HCT116 (cell line): ENCODE results near the gene VAV2. TPM values are rescaled to one million over a fixed set of nuclear protein-coding genes. Genes with fewer than 3 reads are reported as not detected.

Experiments used
- ATAC-seq: fragments of 200-7000 bp; cut with Tn5 transposase; 2 replicates; pipeline ENCODE4 v1.9.1; 2020; ENCODE audit warnings: mild to moderate bottlenecking, moderate library complexity
- BruUV-seq: library from RNA; stranded (reverse); fragments of 400-500 nt; replicated peaks from 2 replicates; lab custom pipeline; 2021; lab: Mats Ljungman, UMichigan
- CTCF ChIA-PET: fragments of 300-600 bp; sonication (Branson Sonifier 250); formaldehyde crosslinking; loops from one replicate; lab custom pipeline; 2021; ENCODE audit warnings: antibody characterized with exemption; lab: Charles Lee
- POLR2A ChIA-PET: fragments of 300-600, 350-600 bp; sonication (Branson Sonifier 250); formaldehyde crosslinking; loops from one replicate; lab custom pipeline; 2021; ENCODE audit warnings: antibody characterized with exemption; lab: Charles Lee
- RAD21 ChIA-PET, 2 experiments: fragments of 300-600 bp; sonication (Branson Sonifier 250); formaldehyde crosslinking; loops; one replicate each; lab custom pipeline; 2023; ENCODE audit warnings: low total read pairs in 2 of 2; ENCODE audit not compliant: uncharacterized antibody in 2 of 2, unreplicated experiment in 2 of 2, low non-redundant PET in 1 of 2; lab: Charles Lee
- DNase-seq: peaks from one replicate; pipeline ENCODE4 v3.0.0-alpha.2; 2010; ENCODE audit warnings: low read depth, low spot score
- H2AFZ ChIP-seq: fragments of 200-600 bp; shearing (Covaris generic), sonication (generic); 2 replicates; pipeline ENCODE4 v1.6.1; 2017; ENCODE audit warnings: low read depth, mixed run types, mixed read lengths, antibody characterized with exemption, low read length; ENCODE audit not compliant: poor library complexity, severe bottlenecking
- H3K27ac ChIP-seq: 2 replicates; pipeline ENCODE4 v1.5.1; 2012; ENCODE audit warnings: low read depth, low read length
- H3K27me3 ChIP-seq: fragments of 200-600 bp; sonication (generic); 2 replicates; pipeline ENCODE4 v1.6.1; 2016; ENCODE audit warnings: mixed run types, low read length, mixed read lengths; ENCODE audit not compliant: insufficient read depth
- H3K36me3 ChIP-seq, 2 experiments: fragments of 200-500 bp in 1 of 2; fragments of 200-600 bp in 1 of 2; sonication (Bioruptor generic) in 1 of 2; sonication (generic) in 1 of 2; 2 replicates each; pipeline versions ENCODE4 v1.5.1 to v1.6.1; 2014 to 2016; ENCODE audit warnings: low read length in 2 of 2, inconsistent platforms in 1 of 2, mixed read lengths in 1 of 2, mixed run types in 1 of 2; ENCODE audit not compliant: insufficient read depth in 2 of 2, control insufficient read depth in 1 of 2
- H3K4me1 ChIP-seq, 2 experiments: fragments of 200-600 bp in 1 of 2; sonication (generic) in 1 of 2; 2 replicates each; pipeline versions ENCODE4 v1.5.1 to v1.6.1; 2012 to 2017; ENCODE audit warnings: low read length in 2 of 2, inconsistent platforms in 1 of 2, mild to moderate bottlenecking in 1 of 2, mixed read lengths in 1 of 2, mixed run types in 1 of 2, moderate library complexity in 1 of 2; ENCODE audit not compliant: insufficient read depth in 2 of 2, control insufficient read depth in 1 of 2
- H3K4me2 ChIP-seq: fragments of 200-600 bp; sonication (generic); 2 replicates; pipeline ENCODE4 v1.6.1; 2017; ENCODE audit warnings: mixed run types, low read length, mixed read lengths
- H3K4me3 ChIP-seq, 2 experiments: fragments of 200-600 bp in 1 of 2; sonication (generic) in 1 of 2; replicated peaks in 1 of 2; 2 replicates each; pipeline ENCODE4 v1.5.1; 2011 to 2016; ENCODE audit warnings: low read length in 2 of 2, control low read depth in 1 of 2, low read depth in 1 of 2, mild to moderate bottlenecking in 1 of 2, mixed read lengths in 1 of 2, mixed run types in 1 of 2
- H3K79me2 ChIP-seq: fragments of 200-600 bp; sonication (generic); 2 replicates; pipeline ENCODE4 v1.6.1; 2017; ENCODE audit warnings: mild to moderate bottlenecking, mixed run types, low read length, moderate library complexity, mixed read lengths; ENCODE audit not compliant: insufficient read depth
- H3K9ac ChIP-seq: fragments of 200-600 bp; sonication (generic); 2 replicates; pipeline ENCODE4 v1.6.1; 2016; ENCODE audit warnings: low read length, mixed read lengths
- H3K9me2 ChIP-seq: fragments of 200-600 bp; sonication (generic), shearing (Covaris generic); 2 replicates; pipeline ENCODE4 v1.6.1; 2017; ENCODE audit warnings: mixed run types, mild to moderate bottlenecking, moderate library complexity; ENCODE audit not compliant: insufficient read depth
- H3K9me3 ChIP-seq, 2 experiments: fragments of 200-500 bp in 1 of 2; fragments of 200-600 bp in 1 of 2; sonication (Bioruptor generic) in 1 of 2; sonication (generic) in 1 of 2; 2 replicates each; pipeline ENCODE4 v1.6.1; 2014 to 2017; ENCODE audit warnings: low read length in 2 of 2, mixed read lengths in 2 of 2, inconsistent platforms in 1 of 2, low read depth in 1 of 2, mild to moderate bottlenecking in 1 of 2, mixed run types in 1 of 2, moderate library complexity in 1 of 2; ENCODE audit not compliant: control insufficient read depth in 1 of 2, insufficient read depth in 1 of 2
- H4K20me1 ChIP-seq: fragments of 200-600 bp; sonication (generic), shearing (Covaris generic); 2 replicates; pipeline ENCODE4 v1.6.1; 2017; ENCODE audit warnings: mixed run types, mild to moderate bottlenecking, moderate library complexity; ENCODE audit not compliant: insufficient read depth
- CBX3 ChIP-seq: IDR thresholded peaks from 2 replicates; pipeline ENCODE4 v1.6.1; 2012; ENCODE audit warnings: low read depth
- ELF1 ChIP-seq: IDR thresholded peaks from 2 replicates; pipeline ENCODE4 v1.6.1; 2012; ENCODE audit warnings: low read depth, borderline replicate concordance
- EZH2phosphoT487 ChIP-seq: fragments of 200-600 bp; IDR thresholded peaks from 2 replicates; pipeline ENCODE4 v1.6.1; 2018; ENCODE audit warnings: antibody characterized with exemption, borderline replicate concordance
- FOSL1 ChIP-seq: IDR thresholded peaks from 2 replicates; pipeline ENCODE4 v1.6.1; 2012; ENCODE audit warnings: low read depth
- POLR2A ChIP-seq: IDR thresholded peaks from 2 replicates; pipeline ENCODE4 v1.7.0; 2011; ENCODE audit warnings: borderline replicate concordance; ENCODE audit not compliant: insufficient read depth, insufficient read length; ENCODE audit errors: extremely low read depth
- SRF ChIP-seq: IDR thresholded peaks from 2 replicates; pipeline ENCODE4 v1.6.1; 2012; ENCODE audit warnings: low read depth
- YY1 ChIP-seq: IDR thresholded peaks from 2 replicates; pipeline ENCODE4 v1.6.1; 2011; ENCODE audit warnings: low read length, low read depth, moderate library complexity, mild to moderate bottlenecking; ENCODE audit not compliant: insufficient replicate concordance; ENCODE audit errors: extremely low read depth
- ZBTB33 ChIP-seq: IDR thresholded peaks from 2 replicates; pipeline ENCODE4 v1.6.1; 2011; ENCODE audit warnings: mild to moderate bottlenecking, low read length, moderate library complexity; ENCODE audit not compliant: insufficient replicate concordance; ENCODE audit errors: extremely low read depth
- intact Hi-C: fragments of 100-400 bp; cut with micrococcal nuclease; formaldehyde crosslinking; loops from 2 replicates; pipeline ENCODE4 v1.10.0; 2022
- total RNA-seq: library from RNA; stranded (reverse); gene quantifications from one replicate; pipeline ENCODE4 v1.2.1, GENCODE V29; 2021; ENCODE audit not compliant: unreplicated experiment
- TF ChIP-seq, protein P1 (sequence below): IDR thresholded peaks from 2 replicates; pipeline ENCODE4 v1.6.1; 2012

VAV2 gene
- total RNA-seq, 1 experiment from 2014 or later: 33.2 TPM

DNA sequence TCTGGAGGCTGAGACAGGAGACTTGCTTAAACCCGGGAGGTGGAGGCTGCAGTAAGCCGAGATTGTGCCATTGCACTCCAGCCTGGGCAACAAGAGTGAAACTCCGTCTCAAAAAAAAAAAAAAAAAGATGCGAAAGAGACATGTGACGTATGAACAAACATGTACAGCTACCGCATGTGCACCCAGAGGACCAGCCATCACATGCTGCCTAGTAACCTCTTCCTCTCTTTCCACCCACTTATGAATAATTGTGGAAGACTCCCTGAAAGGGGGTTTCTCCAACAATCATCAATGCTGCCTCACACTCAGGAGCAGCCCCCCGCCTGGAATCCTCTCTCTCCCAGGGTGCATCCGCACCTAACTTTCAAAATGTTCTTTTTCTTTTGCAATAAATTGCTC lies 256.2 kb downstream of the VAV2 start:
- Histone ChIP-seq H3K27ac (no peak overlapping the region), H3K4me2 (no peak overlapping the region), H3K9me2 (no peaks in the 10 kb centered on the region), H3K36me3 (no peaks in the 10 kb centered on the region), H4K20me1 (no peaks in the 10 kb centered on the region), H3K79me2 (no peaks in the 10 kb centered on the region), H2AFZ (no peak overlapping the region), H3K9me3 (no peaks in the 10 kb centered on the region), H3K9ac (no peak overlapping the region), H3K4me3 (no peak overlapping the region), H3K4me1 (peaks cover 5 to 13% of the 10 kb centered on the region in 2 experiments; a peak in 3 of 4 replicates), H3K27me3 (no peaks in the 10 kb centered on the region)
- BruUV-seq: no TSS peak
- intact Hi-C loops: no loop called here
- TF ChIP-seq EZH2phosphoT487: no peak
- TF ChIP-seq ZBTB33: no peak
- TF ChIP-seq SRF: no peak
- no peak for TF ChIP-seq CBX3
- no peak for TF ChIP-seq ELF1
- TF ChIP-seq FOSL1: no peak
- no peak for TF ChIP-seq POLR2A
- TF ChIP-seq, protein P1, sequence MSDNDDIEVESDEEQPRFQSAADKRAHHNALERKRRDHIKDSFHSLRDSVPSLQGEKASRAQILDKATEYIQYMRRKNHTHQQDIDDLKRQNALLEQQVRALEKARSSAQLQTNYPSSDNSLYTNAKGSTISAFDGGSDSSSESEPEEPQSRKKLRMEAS: no peak
- TF ChIP-seq YY1: no peak
- ChIA-PET CTCF (interaction anchor here (0.8 kb wide), 1 partner anchor 259 kb away, joined by 4 read pairs; no protein-coding TSS in a partner anchor), RAD21 (no interaction called here), POLR2A (no interaction called here)
- DNase-seq: no peak
- ATAC-seq: no peak
